AG04449 (cell line): ENCODE data around the gene OR8D4.

Experiments
- CTCF ChIA-PET: fragments of 350-600 bp; formaldehyde crosslinking; extraction: SDS; loops from one replicate; lab custom pipeline; 2021; ENCODE audit warnings: antibody characterized with exemption; lab: Yijun Ruan, JAX
- POLR2A ChIA-PET: fragments of 400-600, 350-600 bp; formaldehyde crosslinking; extraction: SDS; loops from one replicate; lab custom pipeline; 2020; ENCODE audit warnings: antibody characterized with exemption, inconsistent platforms; lab: Yijun Ruan, JAX
- DNase-seq: peaks from one replicate; pipeline ENCODE4 v3.0.0-alpha.2; 2010; ENCODE audit warnings: low read depth, low spot score
- H3K4me3 ChIP-seq: 2 replicates; pipeline ENCODE4 v1.5.1; 2011; ENCODE audit warnings: low read depth, mild to moderate bottlenecking, control low read depth, low read length
- TF ChIP-seq, protein P1 (sequence below): IDR thresholded peaks from one replicate; pipeline ENCODE4 v1.5.1; 2011; ENCODE audit warnings: mild to moderate bottlenecking, moderate library complexity, low read length, control low read depth, inconsistent platforms; ENCODE audit not compliant: insufficient read depth; ENCODE audit errors: missing control alignments

The OR8D4 gene

DNA sequence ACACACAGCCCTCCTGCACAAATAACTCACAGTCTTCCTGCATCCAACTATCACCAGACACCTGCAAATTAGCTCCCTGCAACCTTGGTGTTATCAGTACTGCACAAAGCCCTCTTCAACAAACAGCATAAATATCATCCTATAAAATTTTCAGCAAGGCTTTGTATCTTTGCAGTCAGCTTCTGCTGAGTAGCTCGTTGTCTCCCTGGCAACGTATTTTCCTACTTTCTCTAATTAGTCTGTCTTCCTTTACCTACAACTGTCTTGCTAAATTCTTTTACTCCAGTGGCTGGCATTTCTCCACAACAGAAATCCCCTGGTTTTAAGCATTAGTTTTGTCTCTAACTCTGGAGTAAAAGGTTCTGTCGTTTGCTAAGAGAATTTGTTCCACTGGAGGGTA lies 3.9 kb downstream of the OR8D4 start:
- POLR2A ChIA-PET: no interaction called here
- CTCF ChIA-PET: no interaction called here
- DNase-seq: no peak
- H3K4me3 ChIP-seq: no peak overlapping the region
- TF ChIP-seq, protein P1, sequence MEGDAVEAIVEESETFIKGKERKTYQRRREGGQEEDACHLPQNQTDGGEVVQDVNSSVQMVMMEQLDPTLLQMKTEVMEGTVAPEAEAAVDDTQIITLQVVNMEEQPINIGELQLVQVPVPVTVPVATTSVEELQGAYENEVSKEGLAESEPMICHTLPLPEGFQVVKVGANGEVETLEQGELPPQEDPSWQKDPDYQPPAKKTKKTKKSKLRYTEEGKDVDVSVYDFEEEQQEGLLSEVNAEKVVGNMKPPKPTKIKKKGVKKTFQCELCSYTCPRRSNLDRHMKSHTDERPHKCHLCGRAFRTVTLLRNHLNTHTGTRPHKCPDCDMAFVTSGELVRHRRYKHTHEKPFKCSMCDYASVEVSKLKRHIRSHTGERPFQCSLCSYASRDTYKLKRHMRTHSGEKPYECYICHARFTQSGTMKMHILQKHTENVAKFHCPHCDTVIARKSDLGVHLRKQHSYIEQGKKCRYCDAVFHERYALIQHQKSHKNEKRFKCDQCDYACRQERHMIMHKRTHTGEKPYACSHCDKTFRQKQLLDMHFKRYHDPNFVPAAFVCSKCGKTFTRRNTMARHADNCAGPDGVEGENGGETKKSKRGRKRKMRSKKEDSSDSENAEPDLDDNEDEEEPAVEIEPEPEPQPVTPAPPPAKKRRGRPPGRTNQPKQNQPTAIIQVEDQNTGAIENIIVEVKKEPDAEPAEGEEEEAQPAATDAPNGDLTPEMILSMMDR: no peak

DNA sequence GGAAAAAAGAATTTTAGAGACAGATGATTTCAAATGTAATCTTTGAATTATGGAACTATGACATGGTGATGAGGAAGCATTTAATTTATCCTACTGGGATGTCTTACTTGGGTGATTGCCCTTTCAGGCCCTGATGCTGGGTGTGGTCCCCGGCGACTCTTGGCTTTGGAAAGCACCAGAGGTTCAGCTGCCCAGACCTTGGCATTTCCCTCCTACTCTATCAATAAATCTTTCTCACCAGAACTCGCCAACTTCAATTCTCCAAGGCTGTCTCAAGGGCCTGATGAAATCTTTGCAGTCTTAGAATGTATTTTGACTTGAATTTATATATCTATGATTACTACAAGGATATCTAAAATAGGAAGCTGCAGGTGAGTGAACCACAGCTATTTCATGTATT lies 19.0 kb downstream of the OR8D4 start:
- no peak overlapping the region for H3K4me3 ChIP-seq
- TF ChIP-seq, protein P1: no peak
- no peak for DNase-seq
- CTCF ChIA-PET: no interaction called here
- POLR2A ChIA-PET: no interaction called here

- DNase-seq: no peak
- CTCF ChIA-PET: no interaction called here
- no peak overlapping the region for H3K4me3 ChIP-seq
- TF ChIP-seq, protein P1: no peak
- POLR2A ChIA-PET: no interaction called here
These were observed 22.1 kb downstream of the OR8D4 start for GRCh38 chr11:123924027-123924426.

DNA sequence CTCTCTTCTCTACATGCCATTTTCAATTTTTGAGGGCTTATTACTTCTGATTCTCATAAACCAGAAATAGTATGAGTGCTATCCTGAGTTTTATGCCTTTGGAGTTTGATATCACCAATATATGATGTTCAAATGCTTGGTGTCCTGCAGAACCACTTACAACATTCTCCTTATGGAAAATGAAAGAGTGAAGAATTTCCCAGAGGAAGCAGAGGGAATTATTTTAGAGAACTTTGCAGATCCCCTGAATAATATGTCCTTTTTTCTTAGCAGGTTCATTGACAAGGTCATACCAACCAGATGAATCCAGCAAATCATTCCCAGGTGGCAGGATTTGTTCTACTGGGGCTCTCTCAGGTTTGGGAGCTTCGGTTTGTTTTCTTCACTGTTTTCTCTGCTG lies 37.4 kb downstream of the OR8D4 start, which contains the start of gene OR4D5:
OR4D5 (plus strand) TSS at position 301 of the 400 bp plus-strand sequence; CDS start at position 301, 0 bp downstream.
- TF ChIP-seq, protein P1: no peak
- POLR2A ChIA-PET: no interaction called here
- CTCF ChIA-PET: no interaction called here

DNA sequence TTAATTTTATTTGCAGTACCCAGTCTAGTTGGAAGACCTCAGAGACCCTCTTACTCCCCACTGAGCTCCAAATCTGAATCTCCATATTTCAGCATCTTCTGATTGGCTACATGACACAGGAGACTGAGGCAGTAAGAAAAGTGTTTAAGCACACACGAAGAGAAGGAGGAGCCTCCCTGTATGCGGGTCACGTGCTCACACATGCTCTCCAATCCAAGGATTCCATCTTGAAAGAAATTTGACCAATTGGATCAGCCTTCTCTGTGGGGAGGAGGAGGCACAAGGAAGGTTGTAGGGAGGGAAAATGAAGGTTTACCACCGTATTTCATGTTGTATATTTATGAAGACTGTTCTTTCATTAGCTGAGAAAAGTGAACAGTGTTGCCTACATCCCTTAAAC lies 40.4 kb downstream of the OR8D4 start:
- no peak for DNase-seq
- no peak overlapping the region for H3K4me3 ChIP-seq
- TF ChIP-seq, protein P1: no peak
- ChIA-PET CTCF (no interaction called here), POLR2A (no interaction called here)

More for the DNA sequence above, 37.4 kb downstream of the OR8D4 start, which contains the start of gene OR4D5:
- no peak within 1 kb of the TSS for H3K4me3 ChIP-seq
- DNase-seq: no peak

GRCh38 chr11:123943738-123944137 lies 41.8 kb downstream of the OR8D4 start, which contains the start of gene OR6T1:
Gene OR6T1, minus strand, starts transcription at chr11:123943838. Its CDS starts 0 bp downstream, at chr11:123943838.
- no peak for DNase-seq
- ChIA-PET CTCF (no interaction called here), POLR2A (no interaction called here)
- no peak within 1 kb of the TSS for H3K4me3 ChIP-seq
- TF ChIP-seq, protein P1: no peak
